Activated naive CD8-positive, alpha-beta T cell treated with anti-CD3 and anti-CD28 coated beads for 36 hours (primary cell): ENCODE data around the gene CLEC16A. TPM values are rescaled to one million over a fixed set of nuclear protein-coding genes. Genes with fewer than 3 reads are reported as not detected.
A peak's percentile ranks its signal among the peaks of the same experiment; 100 is the strongest.
"Not testable (repeated sequence)": the region's sequence is repeated elsewhere in the genome, so short reads cannot be mapped to it uniquely, and the experiment has no call there.

ENCODE experiments used
- DNase-seq: peaks from one replicate; pipeline ENCODE4 v3.0.0; 2021
- H3K27ac Mint-ChIP-seq: one replicate; pipeline ENCODE4 v1.8.0; 2022; ENCODE audit warnings: mild to moderate bottlenecking, moderate library complexity, mixed read lengths
- H3K27me3 Mint-ChIP-seq: one replicate; pipeline ENCODE4 v1.8.0; 2022; ENCODE audit warnings: mild to moderate bottlenecking, mixed read lengths
- H3K36me3 Mint-ChIP-seq: one replicate; pipeline ENCODE4 v1.8.0; 2021; ENCODE audit warnings: mild to moderate bottlenecking, mixed read lengths
- H3K4me1 Mint-ChIP-seq: one replicate; pipeline ENCODE4 v1.8.0; 2021; ENCODE audit warnings: mixed read lengths
- H3K4me3 Mint-ChIP-seq: one replicate; pipeline ENCODE4 v1.8.0; 2022; ENCODE audit warnings: mild to moderate bottlenecking, moderate library complexity, mixed read lengths
- H3K9me3 Mint-ChIP-seq: one replicate; pipeline ENCODE4 v1.8.0; 2022; ENCODE audit warnings: mixed read lengths
- total RNA-seq, 2 experiments: library from RNA; stranded (reverse); gene quantifications; one replicate each; pipeline ENCODE4 v1.2.3, GENCODE V29; 2021

Gene CLEC16A
- total RNA-seq, 2 experiments from 2014 or later: 20.4 to 21.3 TPM

- no peak for DNase-seq
- Mint-ChIP-seq H3K36me3 (peaks cover 35% of the 10 kb centered on the region), H3K4me1 (peaks cover 33% of the 10 kb centered on the region), H3K4me3 (peak overlapping the region; percentile 19), H3K9me3 (peaks cover 3% of the 10 kb centered on the region), H3K27ac (peak overlapping the region; percentile 73), H3K27me3 (no peaks in the 10 kb centered on the region)
These were observed 20.5 kb downstream of the CLEC16A start for GRCh38 chr16:10964891-10965326.

DNA sequence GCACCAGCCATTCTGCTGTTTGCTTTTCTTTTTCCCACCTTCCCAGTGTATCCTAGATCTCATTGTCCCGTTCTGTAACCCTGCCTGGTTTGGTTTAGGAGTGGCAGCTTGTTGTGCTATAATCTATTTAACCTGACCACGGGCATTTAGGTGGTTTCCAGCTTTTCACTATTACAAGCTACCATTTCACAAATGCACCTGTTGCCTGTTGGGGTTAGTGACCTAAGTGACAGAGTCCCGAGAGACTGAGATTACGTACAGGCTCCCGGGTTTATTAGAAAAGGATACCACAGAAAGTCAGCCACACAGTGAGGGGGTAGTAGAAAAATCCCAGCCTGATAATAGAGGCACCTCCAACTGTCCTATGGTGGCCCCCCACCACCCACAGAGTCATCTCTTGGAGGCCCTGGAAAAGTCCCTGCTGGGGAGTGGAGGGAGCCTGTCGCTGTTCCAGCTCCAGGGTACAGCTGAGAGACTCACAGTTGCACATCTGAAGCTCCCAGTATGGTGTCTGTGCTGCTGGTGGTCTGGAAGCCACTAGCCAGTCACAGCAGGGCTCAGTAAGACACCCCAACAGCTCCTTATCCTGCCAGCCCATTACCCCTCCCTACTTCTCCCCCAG lies 21.2 kb downstream of the CLEC16A start:
- Mint-ChIP-seq H3K9me3 (peaks cover 3% of the 10 kb centered on the region), H3K27me3 (no peaks in the 10 kb centered on the region), H3K27ac (peak overlapping the region; percentile 64), H3K36me3 (peaks cover 36% of the 10 kb centered on the region), H3K4me3 (no peak overlapping the region), H3K4me1 (peaks cover 33% of the 10 kb centered on the region)
- DNase-seq: no peak

DNA sequence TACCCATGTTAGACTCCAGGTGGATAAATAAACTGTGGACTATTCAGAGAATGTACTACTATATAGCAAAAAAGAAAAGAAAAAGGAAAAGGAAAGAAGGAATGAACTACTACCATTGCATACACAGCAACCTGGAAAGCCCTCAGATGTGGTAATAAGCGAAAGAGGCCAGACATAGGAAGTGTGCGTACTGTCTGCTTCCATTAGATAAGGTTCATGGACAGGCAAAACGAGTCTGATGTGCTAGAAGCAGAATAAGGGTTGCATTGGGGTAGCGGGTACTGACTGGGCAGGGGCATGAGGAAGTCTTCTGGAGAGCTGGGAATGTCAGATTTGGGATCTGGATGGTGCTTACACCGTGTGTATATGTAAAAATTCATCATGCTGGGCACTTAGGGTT lies 21.8 kb downstream of the CLEC16A start:
- DNase-seq: no peak

GRCh38 chr16:10966559-10966958 lies 22.2 kb downstream of the CLEC16A start:
- Mint-ChIP-seq H3K27ac (peak overlapping the region; percentile 64), H3K4me1 (peaks cover 34% of the 10 kb centered on the region), H3K36me3 (peaks cover 44% of the 10 kb centered on the region)
- H3K27me3 Mint-ChIP-seq, H3K9me3 Mint-ChIP-seq, H3K4me3 Mint-ChIP-seq, DNase-seq: not testable (repeated sequence)

More for the DNA sequence above, 21.8 kb downstream of the CLEC16A start:
- Mint-ChIP-seq H3K9me3 (peaks cover 3% of the 10 kb centered on the region), H3K27me3 (no peaks in the 10 kb centered on the region), H3K4me3 (no peak overlapping the region), H3K36me3 (peaks cover 41% of the 10 kb centered on the region), H3K27ac (peak overlapping the region; percentile 64), H3K4me1 (peaks cover 33% of the 10 kb centered on the region)

DNA sequence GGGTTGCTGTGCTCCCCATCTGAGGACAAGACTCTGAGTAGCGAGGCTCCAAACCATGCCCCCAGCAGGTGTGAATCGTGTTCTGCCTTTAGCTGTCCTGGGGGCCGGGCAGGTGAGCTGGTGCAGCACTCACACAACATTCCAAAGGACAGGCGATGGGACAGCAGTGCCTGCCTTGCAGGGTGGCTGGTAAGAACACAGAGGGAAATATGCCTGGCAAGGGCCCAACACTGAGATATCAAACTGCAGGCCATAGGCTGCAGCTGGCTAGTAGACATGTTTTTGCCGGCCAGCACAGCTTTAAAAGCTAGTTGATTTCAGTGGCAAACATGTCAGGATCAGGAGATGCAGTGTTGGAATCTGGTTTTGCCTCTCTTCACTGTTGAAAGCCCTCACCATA lies 23.6 kb downstream of the CLEC16A start:
- DNase-seq: no peak
- Mint-ChIP-seq H3K9me3 (peaks cover 3% of the 10 kb centered on the region), H3K4me1 (peaks cover 45% of the 10 kb centered on the region), H3K27me3 (no peaks in the 10 kb centered on the region), H3K4me3 (no peak overlapping the region), H3K27ac (no peak overlapping the region), H3K36me3 (peaks cover 46% of the 10 kb centered on the region)

- no peak for DNase-seq
- Mint-ChIP-seq H3K27ac (no peak overlapping the region), H3K4me1 (peaks cover 49% of the 10 kb centered on the region), H3K36me3 (peaks cover 46% of the 10 kb centered on the region), H3K27me3 (no peaks in the 10 kb centered on the region), H3K4me3 (no peak overlapping the region), H3K9me3 (peaks cover 3% of the 10 kb centered on the region)
These were observed 24.1 kb downstream of the CLEC16A start for GRCh38 chr16:10968498-10968897.

GRCh38 chr16:10969615-10970014 lies 25.3 kb downstream of the CLEC16A start:
- Mint-ChIP-seq H3K4me1 (peaks cover 40% of the 10 kb centered on the region), H3K27ac (no peak overlapping the region), H3K36me3 (peaks cover 40% of the 10 kb centered on the region), H3K27me3 (no peaks in the 10 kb centered on the region), H3K4me3 (no peak overlapping the region), H3K9me3 (peaks cover 3% of the 10 kb centered on the region)
- DNase-seq: no peak

- no peak for DNase-seq
- peaks cover 36% of the 10 kb centered on the region for H3K4me1 Mint-ChIP-seq
- H3K36me3 Mint-ChIP-seq: peaks cover 39% of the 10 kb centered on the region
- H3K4me3 Mint-ChIP-seq: no peak overlapping the region
- peaks cover 3% of the 10 kb centered on the region for H3K9me3 Mint-ChIP-seq
- H3K27ac Mint-ChIP-seq: no peak overlapping the region
- H3K27me3 Mint-ChIP-seq: no peaks in the 10 kb centered on the region
These were observed 25.7 kb downstream of the CLEC16A start for GRCh38 chr16:10970065-10970464.

DNA sequence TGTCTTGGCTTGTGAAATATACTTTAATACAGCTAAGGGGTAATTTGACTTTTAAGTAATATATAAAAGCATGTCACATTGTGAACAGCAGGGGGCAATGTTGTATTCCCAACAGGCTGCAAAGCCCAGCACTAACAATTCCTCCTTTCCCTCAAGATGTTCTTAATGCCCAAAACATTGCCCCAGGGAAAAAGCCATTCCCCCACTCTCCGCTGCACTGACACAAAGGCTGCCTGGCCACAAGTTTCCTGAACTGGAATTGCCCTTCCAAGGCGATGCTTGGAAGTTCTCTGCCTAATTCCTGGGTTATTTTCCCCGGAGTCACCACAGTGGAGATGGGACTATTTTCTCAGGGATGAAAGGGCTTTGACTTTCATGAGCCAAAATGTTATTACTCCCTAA lies 27.2 kb downstream of the CLEC16A start:
- H3K4me1 Mint-ChIP-seq: peaks cover 23% of the 10 kb centered on the region
- H3K9me3 Mint-ChIP-seq: no peaks in the 10 kb centered on the region
- H3K4me3 Mint-ChIP-seq: no peak overlapping the region
- no peak for DNase-seq
- no peaks in the 10 kb centered on the region for H3K27me3 Mint-ChIP-seq
- peaks cover 28% of the 10 kb centered on the region for H3K36me3 Mint-ChIP-seq
- H3K27ac Mint-ChIP-seq: no peak overlapping the region

DNA sequence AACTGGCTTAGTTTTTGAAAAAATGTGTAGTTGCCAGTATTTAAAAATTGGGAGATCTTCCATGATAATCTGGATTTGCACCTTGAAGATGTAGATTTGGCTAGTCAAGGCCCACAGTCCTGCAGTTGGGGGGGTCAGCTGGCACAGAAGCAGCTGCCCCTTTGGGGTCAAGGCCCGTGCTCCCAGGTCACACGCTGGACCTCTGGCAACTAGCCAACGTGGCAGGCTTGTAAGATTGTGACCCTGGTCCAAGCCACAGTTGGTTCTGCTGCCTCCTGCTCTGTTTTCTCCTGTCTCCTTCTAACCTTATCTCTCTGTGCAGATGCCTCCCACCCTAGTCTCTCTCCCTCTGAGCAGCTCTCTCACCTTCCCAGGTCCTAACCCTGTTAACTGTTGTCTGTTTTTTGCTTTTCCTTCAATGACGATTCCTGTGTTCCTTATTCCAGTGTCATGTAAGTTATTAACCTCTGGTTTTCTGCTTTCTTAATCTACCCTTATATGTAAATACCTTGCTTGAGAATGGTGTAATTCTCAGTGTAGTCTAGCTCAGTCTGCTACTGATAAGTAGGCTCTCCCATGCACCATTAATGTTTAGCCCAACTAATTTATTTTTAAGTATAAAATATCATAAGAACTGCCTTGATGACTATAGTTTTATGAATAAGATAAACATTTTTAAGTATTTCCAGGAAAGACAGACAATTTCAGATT lies 27.9 kb downstream of the CLEC16A start:
- Mint-ChIP-seq H3K4me3 (no peak overlapping the region), H3K27ac (no peak overlapping the region), H3K36me3 (peaks cover 23% of the 10 kb centered on the region), H3K4me1 (peaks cover 21% of the 10 kb centered on the region), H3K27me3 (no peaks in the 10 kb centered on the region), H3K9me3 (no peaks in the 10 kb centered on the region)
- DNase-seq: no peak

GRCh38 chr16:10972819-10973464 lies 28.6 kb downstream of the CLEC16A start:
- Mint-ChIP-seq H3K27ac (no peak overlapping the region), H3K4me3 (no peak overlapping the region), H3K27me3 (no peaks in the 10 kb centered on the region), H3K9me3 (no peaks in the 10 kb centered on the region), H3K4me1 (peaks cover 24% of the 10 kb centered on the region), H3K36me3 (peaks cover 28% of the 10 kb centered on the region)
- no peak for DNase-seq

DNA sequence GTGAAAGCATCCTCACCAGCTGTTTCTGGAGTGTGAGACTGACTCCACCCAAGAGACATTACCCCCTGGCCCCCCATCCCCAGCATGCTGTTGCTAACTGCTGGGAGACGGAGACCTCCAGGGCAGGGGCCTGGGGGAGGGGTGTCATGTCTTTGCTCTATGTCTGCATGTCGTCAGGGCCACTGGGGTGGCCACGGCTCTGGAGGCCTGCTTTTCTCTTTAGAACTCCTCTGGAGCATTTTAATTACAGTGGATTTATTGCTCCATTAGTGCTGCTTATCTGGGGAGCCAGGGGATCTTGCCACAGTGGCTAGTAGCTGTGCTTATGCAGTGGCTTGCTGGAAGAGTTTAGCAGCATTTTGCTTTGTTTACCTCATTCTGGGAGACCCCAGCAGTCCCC lies 32.3 kb downstream of the CLEC16A start:
- H3K4me1 Mint-ChIP-seq: peaks cover 20% of the 10 kb centered on the region
- H3K27ac Mint-ChIP-seq: no peak overlapping the region

DNA sequence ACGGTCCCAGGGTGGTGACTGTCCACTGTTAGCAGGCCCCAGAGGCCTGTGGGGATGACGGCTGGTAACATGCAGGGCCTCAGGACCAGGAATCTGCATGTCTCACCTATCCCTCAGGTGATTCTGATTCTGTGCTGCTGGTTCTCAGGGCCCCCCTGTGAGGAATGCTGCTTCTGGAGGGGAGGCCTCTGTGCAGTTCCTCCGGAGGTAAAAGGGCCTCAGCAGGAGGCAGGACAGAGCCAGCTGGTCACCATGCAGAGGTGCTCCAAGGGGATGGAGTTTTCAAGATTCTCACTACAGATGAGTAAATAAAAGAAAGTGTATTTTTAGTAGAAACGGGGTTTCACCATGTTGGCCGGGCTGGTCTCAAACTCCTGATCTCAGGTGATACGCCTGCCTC lies 33.8 kb downstream of the CLEC16A start:
- H3K27me3 Mint-ChIP-seq: no peaks in the 10 kb centered on the region
- DNase-seq: no peak
- no peak overlapping the region for H3K27ac Mint-ChIP-seq
- H3K36me3 Mint-ChIP-seq: peaks cover 12% of the 10 kb centered on the region
- H3K4me1 Mint-ChIP-seq: peaks cover 7% of the 10 kb centered on the region
- H3K9me3 Mint-ChIP-seq: no peaks in the 10 kb centered on the region
- H3K4me3 Mint-ChIP-seq: no peak overlapping the region

More for the DNA sequence above, 32.3 kb downstream of the CLEC16A start:
- DNase-seq: no peak
- Mint-ChIP-seq H3K9me3 (no peaks in the 10 kb centered on the region), H3K36me3 (peaks cover 20% of the 10 kb centered on the region), H3K27me3 (no peaks in the 10 kb centered on the region), H3K4me3 (no peak overlapping the region)

- DNase-seq: no peak
- no peak overlapping the region for H3K27ac Mint-ChIP-seq
- H3K27me3 Mint-ChIP-seq: no peaks in the 10 kb centered on the region
- peaks cover 5% of the 10 kb centered on the region for H3K4me1 Mint-ChIP-seq
- H3K9me3 Mint-ChIP-seq: no peaks in the 10 kb centered on the region
- H3K4me3 Mint-ChIP-seq: no peak overlapping the region
- H3K36me3 Mint-ChIP-seq: peaks cover 10% of the 10 kb centered on the region
These were observed 34.6 kb downstream of the CLEC16A start for GRCh38 chr16:10978871-10979446.
